Measurements from ENCODE around the gene WDR41.

Gene WDR41

GRCh38 chr5:77444356-77444755 is 47.8 kb downstream of the WDR41 start:
- DNase-seq (ENCODE audit: low spot score), result no peak

DNA sequence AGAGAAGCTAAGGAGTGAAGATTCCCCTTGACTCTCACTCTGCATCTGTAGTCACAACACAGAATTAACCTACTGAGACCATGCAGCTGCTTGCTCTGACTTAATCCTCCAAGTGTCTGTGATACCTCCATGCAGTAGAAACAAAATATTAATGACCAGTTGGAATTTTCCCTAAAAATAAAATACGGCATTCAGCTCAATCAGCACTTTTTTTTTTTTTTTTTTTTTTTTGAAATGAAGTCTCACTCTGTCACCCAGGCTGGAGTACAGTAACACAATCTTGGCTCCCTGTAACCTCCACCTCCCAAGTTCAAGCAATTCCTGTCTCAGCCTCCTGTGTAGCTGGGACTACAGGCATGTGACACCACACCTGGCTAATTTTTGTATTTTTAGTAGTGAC is 48.4 kb downstream of the WDR41 start:
- no peak for DNase-seq (ENCODE audit: low spot score)

GRCh38 chr5:77438071-77438470 is 54.0 kb downstream of the WDR41 start:
- no peak for DNase-seq (ENCODE audit: low spot score)

DNA sequence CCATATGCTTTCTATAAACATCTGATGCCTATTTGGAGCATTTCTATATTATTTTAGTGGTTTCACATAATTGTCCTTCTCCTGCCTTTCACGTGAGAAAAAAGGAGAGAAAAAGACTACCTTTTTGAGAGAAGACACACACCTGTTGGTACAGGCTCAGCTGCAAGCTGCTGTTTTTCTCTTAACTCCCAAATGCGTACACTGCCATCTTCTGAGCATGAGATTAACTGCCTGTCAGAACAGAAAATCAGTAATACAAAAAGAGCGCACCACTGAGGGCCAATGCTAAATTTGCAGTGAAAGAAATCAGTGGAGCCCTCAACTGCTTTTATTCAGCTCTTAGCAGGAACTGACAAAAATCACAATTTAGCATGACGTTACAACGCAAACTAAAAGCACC is 54.9 kb downstream of the WDR41 start:
- peak; percentile 28 for DNase-seq (ENCODE audit: low spot score)

- no peak for DNase-seq (ENCODE audit: low spot score)
These were observed 60.4 kb downstream of the WDR41 start for GRCh38 chr5:77431719-77432118.

DNA sequence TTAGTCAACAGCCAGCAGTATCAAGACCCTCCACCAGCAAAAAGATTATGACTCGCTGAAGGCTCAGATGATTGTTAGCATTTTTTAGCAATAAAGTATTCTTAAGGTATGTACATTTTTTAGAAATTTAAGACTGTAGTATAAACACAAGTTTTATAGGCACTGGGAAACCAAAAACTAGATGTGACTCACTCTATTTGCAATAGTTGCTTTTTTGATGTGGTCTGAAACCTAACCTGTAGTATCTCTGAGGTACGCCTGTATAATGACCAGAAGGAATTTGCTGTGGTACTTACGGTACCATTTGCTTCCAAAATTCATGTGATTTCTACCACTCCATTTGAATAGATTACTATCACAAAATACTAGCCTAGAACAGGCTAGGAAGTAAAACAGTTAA is 60.8 kb downstream of the WDR41 start:
- no peak for DNase-seq (ENCODE audit: low spot score)

DNA sequence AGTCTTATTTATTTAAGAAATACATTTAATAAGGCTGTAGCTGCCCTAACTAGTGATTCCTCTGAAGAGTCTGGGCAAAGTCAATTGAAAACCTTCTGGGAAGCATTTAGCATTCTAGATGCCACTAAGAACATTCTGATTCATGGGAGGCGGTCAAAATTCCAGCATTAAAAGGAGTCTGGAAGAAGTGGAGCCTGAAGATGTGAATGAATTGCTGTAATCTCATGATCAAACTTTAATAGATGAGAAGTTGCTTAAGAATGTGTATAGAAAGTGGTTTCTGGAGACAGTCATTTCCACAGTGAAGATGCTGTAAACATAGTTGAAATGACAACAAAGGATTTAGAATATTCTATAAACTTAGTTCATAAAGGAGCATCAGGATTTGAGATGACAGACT is 61.4 kb downstream of the WDR41 start:
- DNase-seq (ENCODE audit: low spot score), result no peak

DNA sequence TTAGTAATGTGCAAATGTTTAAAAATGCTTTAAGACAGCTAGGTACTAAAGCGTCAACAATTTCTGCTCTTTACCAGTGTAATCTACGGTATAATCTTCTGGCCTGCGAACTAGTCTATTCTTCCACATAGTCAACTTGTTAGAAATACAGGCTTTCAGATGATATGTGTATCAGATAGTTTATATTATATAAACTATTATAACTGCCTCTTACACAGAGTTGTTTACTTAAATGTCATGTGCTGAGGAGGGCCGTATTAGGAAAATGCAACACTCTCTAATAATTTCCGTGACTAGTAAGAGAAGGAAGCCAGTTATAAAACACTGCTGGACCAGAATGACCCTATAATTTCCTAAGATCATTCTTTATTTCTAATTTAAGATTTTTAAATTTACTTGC is 63.6 kb downstream of the WDR41 start:
- DNase-seq (ENCODE audit: low spot score), result no peak

- DNase-seq (ENCODE audit: low spot score), result no peak
These were observed 64.1 kb downstream of the WDR41 start for GRCh38 chr5:77427998-77428397.

- DNase-seq (ENCODE audit: low spot score), result no peak
These were observed 65.4 kb downstream of the WDR41 start for GRCh38 chr5:77426670-77427069.

DNA sequence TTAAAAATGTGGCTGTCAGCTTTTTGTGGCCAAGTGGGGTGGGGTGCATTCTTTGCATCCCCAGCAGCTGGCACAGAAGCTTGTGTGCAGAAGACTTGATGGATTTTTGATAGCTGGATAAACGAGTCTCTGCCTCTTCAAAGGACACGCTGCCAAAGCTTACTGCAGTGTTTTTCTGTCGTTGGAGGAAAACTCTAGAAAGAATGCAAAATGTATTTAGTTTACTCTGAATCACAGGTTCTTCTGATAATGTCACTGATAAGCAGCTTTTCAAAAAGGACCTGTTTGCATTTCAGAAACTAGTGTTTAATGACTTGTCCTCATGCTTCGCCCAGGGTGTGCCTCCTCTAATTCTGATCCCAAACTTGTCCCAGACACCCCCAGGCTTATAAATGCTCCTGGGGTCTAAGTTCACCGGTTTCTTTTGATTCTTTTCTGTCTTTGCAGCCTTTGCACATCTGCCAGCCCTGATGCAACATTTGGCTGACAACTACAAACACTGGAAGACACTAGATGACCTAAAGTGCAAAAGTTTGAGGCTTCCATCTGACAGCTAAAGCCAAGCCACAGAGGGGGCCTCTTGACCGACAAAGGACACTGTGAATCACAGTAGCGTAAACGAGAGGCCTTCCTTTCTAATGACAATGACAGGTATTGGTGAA is 66.0 kb downstream of the WDR41 start:
- no peak for DNase-seq (ENCODE audit: low spot score)

- no peak for DNase-seq (ENCODE audit: low spot score)
These were observed 66.7 kb downstream of the WDR41 start for GRCh38 chr5:77425420-77425819.

GRCh38 chr5:77424921-77425320 is 67.2 kb downstream of the WDR41 start:
- no peak for DNase-seq (ENCODE audit: low spot score)

DNA sequence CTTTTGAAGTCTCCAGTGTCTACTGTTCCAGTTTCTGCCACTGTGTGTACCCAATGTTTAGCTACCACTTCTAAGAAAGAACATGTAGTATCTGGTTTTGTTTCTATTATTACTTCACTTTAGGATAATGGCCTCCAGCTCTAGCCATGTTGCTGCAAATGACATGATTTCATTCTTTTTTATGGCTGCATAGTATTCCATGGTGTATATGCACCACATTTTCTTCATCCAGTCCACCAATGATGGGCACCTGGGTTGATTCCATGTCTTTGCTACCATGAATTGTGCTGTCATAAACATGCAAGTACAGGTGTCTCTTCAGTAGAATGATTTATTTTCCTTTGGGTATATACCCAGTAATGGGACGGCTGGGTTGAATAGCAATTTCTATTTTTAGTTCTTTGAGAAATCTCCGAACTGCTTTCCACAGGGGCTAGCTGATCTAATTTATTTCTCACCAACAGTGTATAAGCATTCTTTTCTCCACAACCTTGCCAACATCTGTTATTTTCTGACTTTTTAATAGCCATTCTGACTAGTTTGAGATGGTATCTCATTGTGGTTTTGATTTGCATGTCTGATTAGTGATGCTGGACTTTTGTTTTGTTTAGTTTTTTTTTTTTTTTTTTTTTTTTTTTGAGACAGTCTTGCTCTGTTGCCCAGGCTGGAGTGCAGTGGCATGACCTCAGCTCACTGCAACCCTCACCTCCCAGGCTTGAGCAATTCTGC is 68.9 kb downstream of the WDR41 start:
- no peak for DNase-seq (ENCODE audit: low spot score)

DNA sequence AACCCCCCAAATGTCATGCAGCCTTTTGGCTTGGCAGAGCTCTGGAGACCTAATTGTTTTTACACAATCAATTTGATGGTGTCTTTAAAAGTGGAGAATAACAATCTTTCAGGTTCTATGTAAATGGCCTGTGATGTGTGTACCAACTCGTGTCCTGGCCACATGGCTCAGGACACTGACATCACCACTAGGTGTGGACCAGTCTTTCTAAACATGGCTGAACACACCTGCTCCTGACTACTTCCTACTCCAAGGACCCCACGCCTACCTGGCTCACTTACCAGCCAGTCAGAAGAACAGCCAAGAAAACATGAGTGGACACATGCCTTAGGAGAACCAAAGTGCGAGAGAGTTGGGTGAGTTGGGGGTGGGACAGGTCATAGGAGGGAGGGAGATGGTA is 71.2 kb downstream of the WDR41 start:
- DNase-seq (ENCODE audit: low spot score), result no peak

DNA sequence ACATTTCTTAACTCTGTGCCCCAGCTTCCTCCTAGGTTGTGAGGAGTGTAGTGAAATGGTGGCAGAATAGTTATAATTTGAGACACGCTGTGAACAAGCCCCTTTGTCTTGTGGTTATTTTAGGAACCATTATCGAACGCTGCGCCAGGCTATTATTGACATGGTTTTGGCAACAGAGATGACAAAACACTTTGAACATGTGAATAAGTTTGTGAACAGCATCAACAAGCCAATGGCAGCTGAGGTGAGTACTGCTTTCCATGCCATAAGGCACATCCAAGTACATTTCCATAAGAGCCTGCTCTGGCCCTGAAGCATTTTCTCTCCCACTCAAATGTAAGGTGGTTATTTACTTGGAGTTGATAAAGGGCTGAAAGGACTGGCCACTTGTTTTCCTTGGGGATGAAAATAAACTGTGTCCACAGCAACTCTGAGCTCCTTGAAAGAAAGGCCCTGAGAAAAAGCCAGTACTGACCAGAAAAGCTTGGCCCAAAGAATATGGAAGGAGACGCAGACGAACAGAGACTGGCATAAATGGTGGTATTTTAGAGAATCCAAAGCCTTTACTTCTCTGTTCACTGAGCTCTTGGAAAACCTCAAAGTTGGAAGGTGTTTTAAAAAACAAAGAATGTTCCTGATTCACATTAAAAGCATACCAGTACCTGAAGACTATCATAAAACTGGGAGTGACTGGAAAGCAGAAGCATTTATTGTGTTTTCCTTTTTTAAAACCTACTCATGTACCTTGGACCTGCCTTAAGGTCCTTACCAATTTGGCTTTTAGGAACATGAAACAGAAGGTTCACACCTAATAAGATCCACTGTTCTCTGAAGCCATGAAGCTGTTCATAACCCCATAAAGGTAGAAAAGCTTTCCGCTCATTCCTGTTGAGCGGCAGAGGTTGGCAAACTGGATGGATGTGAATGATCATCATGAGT is 72.2 kb downstream of the WDR41 start:
- DNase-seq (ENCODE audit: low spot score), result no peak

DNA sequence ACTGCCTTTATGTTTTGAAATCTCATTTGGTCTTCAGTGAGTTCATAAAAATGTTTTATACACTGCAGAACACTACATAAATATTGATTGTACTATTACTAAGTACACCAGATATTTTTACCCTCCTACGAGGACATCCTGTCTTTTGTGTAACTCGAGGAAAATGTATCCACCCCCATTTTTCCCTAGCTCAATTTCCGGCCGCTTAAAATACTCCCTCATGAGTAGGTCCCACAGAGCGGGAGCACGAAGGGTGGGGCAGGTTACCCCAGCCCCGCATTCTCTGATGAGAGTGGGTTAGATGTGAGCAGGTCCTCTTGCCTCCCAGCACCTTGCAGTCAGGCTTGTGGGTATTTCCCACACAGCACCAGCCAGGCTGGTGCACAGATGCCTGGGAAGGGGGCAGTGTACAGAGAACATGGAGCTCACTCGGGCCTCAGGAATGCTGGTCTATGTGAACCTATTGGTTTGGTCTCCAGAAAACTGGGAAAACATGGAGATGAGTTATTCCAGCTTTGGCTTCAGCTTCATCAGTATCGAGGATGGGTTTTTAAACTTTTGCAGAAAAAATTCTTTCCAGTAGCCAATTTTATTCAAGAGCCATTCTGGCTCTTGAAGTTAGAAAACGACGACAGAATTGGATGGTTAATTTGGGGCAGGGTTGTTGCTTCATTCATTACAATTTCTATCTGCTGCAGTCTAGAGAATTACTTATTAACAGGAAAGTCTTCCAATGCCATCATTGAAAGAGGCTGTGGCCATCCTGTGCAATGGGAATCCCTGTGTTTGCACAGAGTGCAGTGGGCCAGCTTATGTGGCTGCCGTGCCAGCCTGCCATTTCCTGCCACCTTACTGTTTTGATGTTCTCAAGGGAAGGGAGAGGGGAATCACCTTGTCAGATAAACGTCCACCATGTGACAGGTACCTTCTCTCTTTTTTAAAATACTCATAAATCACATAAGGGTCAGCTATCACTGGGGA is 73.2 kb downstream of the WDR41 start:
- no peak for DNase-seq (ENCODE audit: low spot score)

GRCh38 chr5:77418162-77418561 is 74.0 kb downstream of the WDR41 start:
- no peak for DNase-seq (ENCODE audit: low spot score)

GRCh38 chr5:77413049-77413448 is 79.1 kb downstream of the WDR41 start:
- no peak for DNase-seq (ENCODE audit: low spot score)

DNA sequence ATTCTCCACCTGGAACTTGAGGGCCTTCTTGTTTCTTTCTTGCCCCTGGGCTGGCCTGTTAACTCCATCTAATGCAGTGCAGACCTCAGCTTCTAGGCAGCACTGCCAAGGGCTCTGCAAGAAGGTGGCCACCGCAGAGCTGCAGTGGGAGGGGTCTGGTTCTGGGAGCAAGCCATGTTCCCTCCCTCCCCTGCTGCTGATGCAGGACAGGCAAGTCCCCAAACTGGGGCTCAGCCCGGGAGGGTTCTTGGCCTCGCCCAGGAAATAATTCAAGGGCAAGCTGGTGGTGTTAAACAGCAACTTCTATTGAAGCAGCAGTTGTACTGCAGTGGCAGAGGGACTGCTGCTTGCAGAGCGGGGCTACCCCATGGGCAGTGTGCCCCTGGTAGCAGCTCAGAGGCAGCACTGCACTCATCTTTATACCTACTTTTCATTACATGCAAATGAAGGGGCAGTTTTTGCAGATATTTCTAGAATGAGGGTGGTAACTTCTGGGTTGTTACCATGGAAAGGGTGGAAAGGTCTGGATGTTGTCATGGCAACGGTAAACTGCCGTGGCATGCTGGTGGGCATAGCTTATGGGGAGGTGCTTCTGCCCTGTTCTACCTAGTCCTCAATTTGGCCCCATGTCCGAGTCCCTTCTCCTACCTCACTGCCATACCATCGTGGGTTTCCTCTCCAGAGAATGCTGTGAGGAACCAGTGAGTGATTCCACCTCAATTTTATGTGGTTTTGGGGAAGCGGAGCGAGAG is 82.1 kb downstream of the WDR41 start:
- DNase-seq (ENCODE audit: low spot score), result no peak

GRCh38 chr5:77407152-77407551 is 85.0 kb downstream of the WDR41 start:
- no peak for DNase-seq (ENCODE audit: low spot score)
